GM10266 (cell line): ENCODE results near the gene FNDC3B.

Experiments
- DNase-seq: peaks from one replicate; pipeline ENCODE4 v3.0.0; 2012; ENCODE audit errors: extremely low spot score
- TF ChIP-seq, protein P1 (sequence below): IDR thresholded peaks from 2 replicates; pipeline ENCODE4 v1.5.1; 2012; ENCODE audit warnings: mild to moderate bottlenecking, low read depth; ENCODE audit not compliant: control insufficient read depth, insufficient read depth; ENCODE audit errors: missing control alignments

Gene FNDC3B

DNA sequence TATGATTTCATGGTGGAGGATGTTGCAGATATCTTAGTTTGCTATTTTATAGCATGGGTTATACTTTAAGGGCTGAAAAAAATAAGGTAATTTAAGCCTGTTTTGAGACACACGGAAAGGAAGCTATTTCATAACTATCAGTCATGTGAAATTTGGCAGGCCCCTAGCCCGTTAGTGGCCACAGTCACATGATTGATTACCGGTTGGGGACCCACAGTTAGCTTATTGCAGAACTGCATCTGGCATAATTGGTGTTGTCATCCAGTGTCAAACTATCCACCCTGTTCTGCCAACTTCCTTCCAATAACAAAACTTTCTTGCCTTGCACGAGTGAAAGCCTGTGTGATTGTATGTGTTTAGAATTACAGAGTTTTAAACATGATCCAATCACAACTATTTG is 35.2 kb downstream of the FNDC3B start:
- no peak for DNase-seq
- TF ChIP-seq, protein P1, sequence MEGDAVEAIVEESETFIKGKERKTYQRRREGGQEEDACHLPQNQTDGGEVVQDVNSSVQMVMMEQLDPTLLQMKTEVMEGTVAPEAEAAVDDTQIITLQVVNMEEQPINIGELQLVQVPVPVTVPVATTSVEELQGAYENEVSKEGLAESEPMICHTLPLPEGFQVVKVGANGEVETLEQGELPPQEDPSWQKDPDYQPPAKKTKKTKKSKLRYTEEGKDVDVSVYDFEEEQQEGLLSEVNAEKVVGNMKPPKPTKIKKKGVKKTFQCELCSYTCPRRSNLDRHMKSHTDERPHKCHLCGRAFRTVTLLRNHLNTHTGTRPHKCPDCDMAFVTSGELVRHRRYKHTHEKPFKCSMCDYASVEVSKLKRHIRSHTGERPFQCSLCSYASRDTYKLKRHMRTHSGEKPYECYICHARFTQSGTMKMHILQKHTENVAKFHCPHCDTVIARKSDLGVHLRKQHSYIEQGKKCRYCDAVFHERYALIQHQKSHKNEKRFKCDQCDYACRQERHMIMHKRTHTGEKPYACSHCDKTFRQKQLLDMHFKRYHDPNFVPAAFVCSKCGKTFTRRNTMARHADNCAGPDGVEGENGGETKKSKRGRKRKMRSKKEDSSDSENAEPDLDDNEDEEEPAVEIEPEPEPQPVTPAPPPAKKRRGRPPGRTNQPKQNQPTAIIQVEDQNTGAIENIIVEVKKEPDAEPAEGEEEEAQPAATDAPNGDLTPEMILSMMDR = no peak

DNA sequence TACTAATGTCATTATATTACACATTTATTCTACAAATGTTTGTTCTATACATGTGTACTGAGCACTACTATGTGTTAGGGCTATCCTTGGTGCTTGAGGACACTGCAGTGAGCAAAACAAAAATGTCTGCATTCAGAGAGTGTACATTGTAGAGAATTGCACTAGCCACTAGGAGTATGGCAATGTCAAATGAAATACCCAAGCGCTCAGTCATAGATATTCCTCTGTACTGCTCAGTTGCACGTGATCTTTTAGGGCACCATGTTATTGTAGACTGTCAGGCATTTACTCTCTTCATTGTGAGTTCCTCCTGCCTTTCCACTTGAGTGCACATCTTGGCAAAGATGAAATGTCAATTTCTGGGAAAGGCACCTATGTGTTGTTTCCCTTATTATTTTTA is 36.8 kb downstream of the FNDC3B start:
- TF ChIP-seq, protein P1 = no peak
- no peak for DNase-seq

DNA sequence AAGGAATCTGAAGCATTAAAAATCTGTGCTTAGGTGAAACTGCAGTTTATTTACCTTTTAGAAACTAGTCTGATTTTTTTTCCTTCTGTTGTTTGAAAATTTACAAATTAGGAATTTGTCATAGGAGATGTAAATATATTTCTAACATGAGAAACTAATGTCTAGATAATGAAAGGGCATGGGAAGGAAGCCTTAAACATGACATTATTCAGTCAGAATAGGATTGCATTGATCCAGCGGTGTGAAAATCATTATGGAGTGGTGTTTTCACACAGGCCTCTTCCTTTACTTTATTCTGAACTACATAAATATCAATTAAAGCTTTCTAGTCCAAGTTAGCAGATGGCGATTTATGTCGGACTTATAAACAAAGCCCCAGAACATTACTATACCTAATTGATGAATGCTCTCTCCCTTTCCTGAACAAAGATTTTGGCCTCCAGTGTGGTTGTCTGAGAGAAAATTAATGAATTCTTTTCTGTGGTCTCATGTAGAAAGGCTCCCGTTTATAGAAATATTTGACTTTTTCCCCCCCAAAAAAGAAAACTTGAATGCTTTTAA is 37.9 kb downstream of the FNDC3B start:
- TF ChIP-seq, protein P1 = no peak
- no peak for DNase-seq

DNA sequence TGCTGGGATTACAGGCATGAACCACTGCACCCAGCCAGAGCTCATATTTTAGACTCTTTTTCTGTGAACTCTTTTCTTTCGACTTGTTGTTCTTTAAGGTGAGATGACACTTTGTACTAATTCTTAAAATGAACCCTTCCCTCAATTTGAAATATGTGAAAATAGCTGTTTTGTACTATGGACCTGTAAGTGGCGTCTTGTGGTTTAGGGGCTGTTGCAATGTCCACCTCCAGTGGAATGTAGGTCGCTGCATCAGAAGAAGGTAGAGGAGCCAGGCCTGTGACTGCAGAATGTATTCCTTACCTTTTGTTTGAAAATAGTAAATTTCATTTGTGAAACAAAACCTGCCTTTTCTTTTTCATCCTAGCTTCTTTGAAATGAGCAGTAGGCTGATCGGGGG is 38.9 kb downstream of the FNDC3B start:
- TF ChIP-seq, protein P1 = no peak
- no peak for DNase-seq

DNA sequence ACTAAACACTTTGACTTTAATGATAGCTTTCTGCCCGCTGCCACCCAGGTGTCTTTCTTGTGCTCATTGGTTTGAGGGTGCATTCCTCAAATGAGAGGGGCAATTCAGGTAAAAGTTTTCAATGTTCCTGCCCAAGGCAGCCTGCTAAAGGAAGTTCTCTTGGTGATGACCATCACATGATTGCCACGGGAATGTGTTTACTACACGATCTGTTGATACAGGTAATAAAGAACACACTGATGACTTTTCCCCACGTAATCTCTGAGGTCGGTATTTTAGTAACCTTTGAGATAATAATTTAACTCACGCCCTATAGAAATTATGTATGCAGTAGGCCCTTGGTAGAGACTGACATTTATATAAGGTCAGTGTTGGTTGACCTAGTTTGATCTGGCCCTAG is 39.3 kb downstream of the FNDC3B start:
- no peak for DNase-seq
- TF ChIP-seq, protein P1 = no peak

DNA sequence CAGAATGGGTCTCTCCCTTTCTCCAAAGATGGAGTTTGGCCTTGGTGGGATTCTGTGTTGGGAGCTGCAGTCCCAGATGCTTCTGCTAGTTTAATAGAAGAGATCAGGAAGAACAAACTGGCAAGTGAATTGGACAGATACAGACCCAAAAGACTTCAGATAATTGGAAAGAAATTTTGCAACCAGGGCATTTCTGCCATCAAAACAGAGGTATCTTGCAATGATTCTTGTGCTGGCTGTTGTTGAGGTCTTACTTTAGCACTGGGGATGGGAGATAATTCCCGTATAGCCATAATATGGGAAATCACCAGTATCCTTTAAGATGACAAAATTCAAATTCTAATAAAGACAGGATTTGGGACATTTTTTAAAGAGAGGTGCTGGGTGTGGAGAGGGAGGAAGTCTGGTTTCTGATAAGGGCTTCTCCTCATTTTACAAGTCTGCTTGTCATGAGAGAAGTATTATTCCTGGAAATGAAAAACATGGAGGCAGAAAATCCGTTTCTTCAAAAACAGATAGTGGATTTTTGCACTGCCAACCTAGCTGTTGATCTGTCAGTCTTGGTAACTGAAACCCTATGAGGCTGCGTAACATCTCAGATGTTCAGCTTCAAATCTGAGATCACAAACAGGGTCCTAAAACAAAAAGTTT is 40.1 kb downstream of the FNDC3B start:
- DNase-seq = no peak
- TF ChIP-seq, protein P1 = no peak

DNA sequence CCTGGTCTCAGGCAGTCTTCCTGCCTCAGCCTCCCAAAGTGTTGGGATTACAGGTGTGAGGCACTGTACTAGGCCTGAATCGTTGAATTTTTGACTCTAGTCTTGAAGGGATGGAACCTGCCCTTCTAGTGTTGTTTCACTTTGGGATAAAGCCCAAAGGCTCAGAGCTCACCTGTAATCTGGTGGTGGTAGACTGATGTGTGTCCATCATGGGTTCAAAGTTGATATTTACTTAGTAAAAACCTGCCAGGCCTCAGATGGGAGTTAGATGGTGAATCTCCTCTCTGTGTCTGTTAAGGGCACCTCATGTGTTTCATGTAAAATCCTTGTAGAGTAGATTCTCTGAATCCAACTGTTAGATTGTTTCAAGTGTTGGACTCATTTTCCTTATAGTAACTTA is 41.1 kb downstream of the FNDC3B start:
- TF ChIP-seq, protein P1 = no peak
- DNase-seq = no peak
